RKO (cell line): ENCODE results near the gene NKIRAS2.
A peak's percentile ranks its signal among the peaks of the same experiment; 100 is the strongest.
"Not testable (repeated sequence)": the region's sequence is repeated elsewhere in the genome, so short reads cannot be mapped to it uniquely, and the experiment has no call there.

Source experiments
- DNase-seq: peaks from one replicate; pipeline ENCODE4 v3.0.0-alpha.2; 2016; ENCODE audit warnings: low spot score

The NKIRAS2 gene

GRCh38 chr17:41998497-41998896 lies 21.4 kb upstream of the NKIRAS2 start:
- DNase-seq = no peak

GRCh38 chr17:42000413-42001133 lies 19.3 kb upstream of the NKIRAS2 start:
- no peak for DNase-seq

DNA sequence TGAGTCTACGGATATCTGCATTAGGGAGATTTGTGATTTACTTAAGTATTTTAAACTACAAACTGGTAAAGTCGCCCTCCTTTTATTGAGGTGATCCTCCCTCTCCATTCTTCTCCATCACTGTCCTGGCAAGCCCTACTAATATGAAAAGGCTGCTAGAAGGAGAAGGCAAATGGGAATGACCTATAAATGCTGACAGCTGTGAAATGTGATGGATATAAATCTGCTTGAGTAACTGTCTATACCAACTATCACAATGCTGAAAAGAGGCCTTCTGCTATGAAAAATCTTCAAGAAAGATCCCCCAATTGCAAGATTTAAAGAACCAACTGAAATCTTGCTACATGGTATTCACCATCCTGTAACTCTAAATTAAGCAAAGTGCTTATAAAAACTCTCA lies 18.2 kb upstream of the NKIRAS2 start:
- no peak for DNase-seq

DNA sequence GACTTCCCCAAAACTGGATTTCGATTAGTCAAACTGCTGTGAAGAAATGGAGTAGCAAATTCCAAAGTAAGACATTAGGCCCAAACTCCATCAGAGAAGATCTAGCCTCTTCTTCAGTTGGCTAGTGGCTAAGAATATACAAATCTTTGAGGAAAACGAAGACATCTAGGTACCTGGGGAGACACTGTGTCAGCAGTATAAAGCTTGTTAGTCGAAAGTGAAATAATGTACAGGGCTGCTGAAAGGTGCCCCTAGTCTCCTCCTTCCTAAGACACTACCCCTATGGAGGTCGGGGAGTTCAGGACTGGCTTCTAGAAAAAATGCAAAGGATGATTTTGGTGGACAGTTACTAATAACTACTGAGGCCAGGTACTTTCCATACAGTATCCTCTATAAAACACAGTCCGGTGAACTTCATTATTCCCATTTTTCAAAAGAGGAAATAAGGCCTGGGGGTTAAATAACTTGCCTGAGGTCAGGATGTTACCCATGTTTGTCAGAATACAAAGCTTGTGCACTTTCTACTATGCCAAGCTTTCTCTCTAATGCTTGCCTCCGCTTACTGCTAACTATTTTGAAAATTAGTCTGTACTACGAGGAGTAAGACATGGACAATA lies 17.6 kb upstream of the NKIRAS2 start:
- no peak for DNase-seq

- peak; percentile 16 for DNase-seq
Measured at GRCh38 chr17:42002792-42003301, 17.0 kb upstream of the NKIRAS2 start.

DNA sequence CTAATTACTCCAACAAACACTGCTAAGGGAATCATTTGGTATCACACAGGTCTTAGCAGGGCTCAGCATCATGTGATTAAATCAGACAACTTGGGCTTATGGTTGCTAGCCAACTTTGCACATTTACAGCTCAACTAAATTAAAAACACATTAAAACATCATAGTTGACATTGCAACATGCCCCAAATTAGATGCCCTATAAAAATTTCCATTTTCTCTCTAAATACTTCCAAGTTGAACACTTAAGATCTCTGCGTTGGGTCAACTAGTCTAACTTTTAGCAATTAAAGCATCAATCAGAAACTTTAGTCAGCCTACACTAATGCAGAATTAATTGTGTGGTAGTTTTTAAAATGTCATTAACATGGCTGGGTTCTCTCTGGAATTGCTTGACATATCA lies 14.7 kb upstream of the NKIRAS2 start:
- DNase-seq = no peak

DNA sequence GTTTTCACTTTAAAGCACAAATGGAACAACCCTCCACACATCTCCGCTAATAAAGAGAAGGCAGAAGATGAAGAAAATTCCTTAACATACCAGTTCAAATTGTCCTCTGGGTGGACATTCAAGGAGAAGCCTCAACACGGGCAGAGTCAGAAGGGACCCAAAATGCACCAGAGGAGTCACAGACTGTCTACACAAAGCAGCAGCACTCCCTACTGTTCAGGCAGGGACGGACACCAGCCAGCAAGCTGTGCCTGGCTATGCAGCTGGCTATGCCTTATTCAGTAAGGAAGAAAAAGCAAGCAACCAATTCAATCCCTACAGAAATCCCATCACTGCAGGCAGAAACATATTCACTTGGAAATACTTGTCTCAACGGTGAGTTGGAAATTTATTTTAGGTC lies 10.7 kb upstream of the NKIRAS2 start:
- peak; percentile 26 for DNase-seq

DNA sequence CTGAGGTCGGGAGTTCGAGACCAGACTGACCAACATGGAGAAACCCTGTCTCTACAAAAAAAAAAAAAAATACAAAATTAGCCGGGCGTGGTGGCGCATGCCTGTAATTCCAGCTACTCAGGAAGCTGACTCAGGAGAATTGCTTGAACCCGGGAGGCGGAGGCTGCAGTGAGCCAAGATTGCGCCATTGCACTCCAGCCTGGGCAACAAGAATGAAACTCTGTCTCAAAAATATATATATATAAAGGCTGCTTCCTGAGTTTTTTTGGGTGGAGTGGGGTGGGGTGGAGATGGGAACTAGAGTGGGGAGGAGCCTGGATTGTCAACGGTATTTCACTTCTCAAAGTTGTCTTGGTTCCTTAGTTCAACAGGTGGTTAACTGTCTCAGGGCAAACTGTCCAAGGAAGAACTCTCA lies 9.6 kb upstream of the NKIRAS2 start:
- not testable (repeated sequence) for DNase-seq

GRCh38 chr17:42010898-42011516 lies 8.9 kb upstream of the NKIRAS2 start:
- no peak for DNase-seq

- DNase-seq = not testable (repeated sequence)
Measured at GRCh38 chr17:42012363-42012762, 7.5 kb upstream of the NKIRAS2 start.

DNA sequence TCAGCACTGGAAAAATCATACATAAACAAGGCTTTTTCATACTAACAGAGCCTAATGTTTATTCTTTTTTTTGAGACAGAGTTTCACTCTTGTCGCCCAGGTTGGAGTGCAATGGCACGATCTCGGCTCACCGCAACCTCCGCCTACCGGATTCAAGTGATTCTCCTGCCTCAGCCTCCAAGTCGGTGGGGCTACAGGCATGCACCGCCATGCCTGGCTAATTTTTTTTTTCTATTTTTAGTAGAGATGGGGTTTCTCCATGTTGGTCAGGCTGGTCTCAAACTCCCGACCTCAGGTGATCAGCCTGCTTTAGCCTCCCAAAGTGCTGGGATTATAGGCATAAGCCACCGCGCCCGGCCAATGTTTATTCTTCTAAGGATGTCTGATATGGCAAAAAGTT lies 6.2 kb upstream of the NKIRAS2 start:
- DNase-seq = not testable (repeated sequence)

DNA sequence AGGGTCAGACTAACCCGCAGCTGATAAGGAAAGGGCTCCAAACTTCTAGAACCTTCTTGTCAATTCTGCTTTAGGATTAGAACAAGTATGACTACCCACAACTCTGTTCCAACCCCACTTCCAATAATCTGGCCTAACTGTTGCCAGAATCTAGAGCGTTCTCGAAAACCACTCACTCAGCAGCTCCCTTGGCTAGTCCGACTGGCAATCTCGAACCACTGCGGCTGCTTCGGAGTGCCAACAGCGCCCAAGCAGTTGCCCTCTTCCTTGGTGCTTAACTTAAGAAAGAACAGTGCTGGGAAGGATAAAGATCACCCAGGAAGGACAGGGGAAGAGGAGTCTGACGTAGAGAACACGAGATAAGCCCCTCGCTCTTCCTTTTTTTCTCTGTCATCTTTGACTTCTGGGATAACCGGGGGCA lies 3.5 kb upstream of the NKIRAS2 start:
- DNase-seq = peak; percentile 42

- peak; percentile 94 for DNase-seq
Measured at GRCh38 chr17:42016941-42017865, 2.7 kb upstream of the NKIRAS2 start, which contains the start of gene DNAJC7. DNAJC7 (minus strand) TSS chr17:42017439; CDS start chr17:42017416, 23 bp downstream.

- peak; percentile 84 for DNase-seq
Measured at GRCh38 chr17:42017866-42018200, 2.1 kb upstream of the NKIRAS2 start.

DNA sequence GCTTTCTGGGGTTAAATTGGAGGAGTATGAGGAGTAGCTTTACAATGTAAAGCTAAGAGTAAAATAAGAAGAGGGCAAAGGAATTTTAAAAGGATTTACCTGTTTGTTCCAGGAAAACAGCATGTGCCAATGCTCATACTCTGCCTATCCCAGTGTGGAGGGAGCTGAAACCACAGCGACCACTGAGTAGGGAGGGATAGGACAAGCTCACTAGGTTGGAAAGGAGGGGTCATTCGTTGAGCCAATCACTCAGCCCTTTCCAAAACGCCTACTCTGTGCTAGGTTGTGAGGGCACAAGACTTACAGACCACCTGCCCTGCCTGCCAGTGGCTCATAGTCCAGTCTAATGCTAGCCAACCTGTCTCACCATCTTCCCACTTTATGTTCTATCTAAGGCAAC lies 1.6 kb upstream of the NKIRAS2 start:
- DNase-seq = no peak

GRCh38 chr17:42018988-42019387 lies 902 bp upstream of the NKIRAS2 start:
- DNase-seq = no peak

DNA sequence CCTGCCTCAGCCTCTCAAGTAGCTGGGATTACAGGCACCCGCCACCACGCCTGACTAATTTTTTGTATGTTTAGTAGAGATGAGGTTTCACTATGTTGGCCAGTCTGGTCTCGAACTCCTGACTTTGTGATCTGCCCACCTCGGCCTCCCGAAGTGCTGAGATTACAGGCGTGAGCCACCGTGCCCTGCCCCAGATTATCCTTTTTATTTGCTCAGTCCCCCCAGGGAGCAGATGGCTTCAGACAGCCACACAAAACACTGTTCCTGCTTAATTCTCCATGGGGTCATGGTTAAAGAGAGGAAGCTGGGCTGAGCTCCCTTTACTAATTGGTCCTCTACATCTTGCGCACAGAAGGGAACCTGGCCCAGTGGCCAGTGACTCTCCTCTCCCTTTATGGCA lies 955 bp downstream of the NKIRAS2 start:
- DNase-seq = not testable (repeated sequence)

DNA sequence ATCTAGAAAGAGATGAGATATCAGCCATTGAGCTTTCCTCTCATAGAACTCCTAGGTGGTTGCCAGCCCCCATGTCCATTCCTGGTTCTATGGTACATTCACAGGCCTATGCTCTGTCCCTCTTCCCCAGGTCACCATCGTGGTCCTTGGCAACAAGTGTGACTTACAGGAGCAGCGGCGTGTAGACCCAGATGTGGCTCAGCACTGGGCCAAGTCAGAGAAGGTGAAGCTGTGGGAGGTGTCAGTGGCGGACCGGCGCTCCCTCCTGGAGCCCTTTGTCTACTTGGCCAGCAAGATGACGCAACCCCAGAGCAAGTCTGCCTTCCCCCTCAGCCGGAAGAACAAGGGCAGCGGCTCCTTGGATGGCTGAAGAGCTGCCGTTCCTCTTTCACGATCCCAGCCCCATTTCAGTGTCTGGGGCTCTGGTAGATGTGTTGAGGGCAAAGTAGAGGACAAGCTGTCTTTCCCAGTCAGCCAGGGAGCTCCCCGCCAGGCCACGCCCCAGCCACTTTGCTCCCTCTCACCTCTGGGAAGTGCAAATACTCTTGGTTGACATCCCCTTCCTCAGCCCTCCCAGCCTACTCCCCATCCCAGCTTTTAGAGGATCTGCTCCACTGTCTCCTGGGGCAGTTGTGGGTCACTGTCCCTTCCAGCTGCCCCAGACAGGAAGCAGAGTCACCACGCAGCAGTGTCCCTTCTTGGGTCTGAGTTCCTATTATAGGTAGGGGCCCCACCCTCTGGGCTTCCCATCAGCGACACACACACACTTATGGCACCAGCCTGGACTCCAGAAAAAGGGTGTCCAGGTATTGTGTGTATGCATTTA lies 3.8 kb downstream of the NKIRAS2 start:
- DNase-seq = no peak

GRCh38 chr17:42025191-42025579 lies 5.3 kb downstream of the NKIRAS2 start:
- no peak for DNase-seq

- DNase-seq = no peak
Measured at GRCh38 chr17:42025936-42026335, 6.0 kb downstream of the NKIRAS2 start.
